HG03342 (cell line): ENCODE data around the gene FADS3.

Source experiments
- ATAC-seq: cut with Tn5 transposase; IDR thresholded peaks from one replicate; pipeline ENCODE4 v1.9.1; 2021; ENCODE audit warnings: mild to moderate bottlenecking, moderate library complexity; ENCODE audit not compliant: unreplicated experiment

Gene FADS3

DNA sequence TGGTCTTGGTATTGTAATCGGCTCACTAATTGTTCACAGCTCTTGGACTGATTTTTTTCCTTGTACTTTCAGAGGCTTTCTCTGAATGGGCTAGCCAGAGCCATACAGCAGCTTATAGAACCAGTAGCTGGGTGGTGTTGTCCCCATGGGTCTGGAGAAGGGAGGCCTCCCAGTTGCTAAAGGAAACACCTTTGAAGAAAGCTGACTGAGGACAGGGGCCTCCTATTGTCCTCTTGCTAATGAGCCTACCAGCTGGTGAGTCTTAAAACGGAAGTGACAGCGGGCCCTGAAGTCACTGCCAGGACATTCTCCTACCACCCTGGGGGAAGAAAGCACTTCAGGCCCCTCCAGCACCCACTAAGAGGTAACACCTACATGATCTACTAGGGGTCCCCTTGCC is 9.9 kb downstream of the FADS3 start:
- no peak for ATAC-seq

DNA sequence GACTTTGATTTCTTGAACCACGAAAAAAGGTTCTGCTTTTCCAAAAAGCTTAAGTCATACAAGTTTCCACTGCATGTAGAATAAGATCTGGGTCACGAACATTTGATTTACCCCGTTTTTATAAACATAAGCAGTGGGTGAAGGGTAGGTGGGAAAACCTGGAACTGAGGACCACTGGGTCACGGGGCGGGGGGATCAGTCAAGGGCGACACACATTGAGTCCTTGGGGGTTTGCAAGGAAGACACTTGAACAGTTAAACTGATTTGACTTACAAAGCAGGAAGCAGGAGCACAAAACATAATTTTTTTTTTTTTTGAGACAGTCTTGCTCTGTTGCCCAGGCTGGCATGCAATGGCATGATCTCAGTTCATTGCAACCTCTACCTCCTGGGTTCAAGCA is 10.9 kb downstream of the FADS3 start:
- no peak for ATAC-seq

DNA sequence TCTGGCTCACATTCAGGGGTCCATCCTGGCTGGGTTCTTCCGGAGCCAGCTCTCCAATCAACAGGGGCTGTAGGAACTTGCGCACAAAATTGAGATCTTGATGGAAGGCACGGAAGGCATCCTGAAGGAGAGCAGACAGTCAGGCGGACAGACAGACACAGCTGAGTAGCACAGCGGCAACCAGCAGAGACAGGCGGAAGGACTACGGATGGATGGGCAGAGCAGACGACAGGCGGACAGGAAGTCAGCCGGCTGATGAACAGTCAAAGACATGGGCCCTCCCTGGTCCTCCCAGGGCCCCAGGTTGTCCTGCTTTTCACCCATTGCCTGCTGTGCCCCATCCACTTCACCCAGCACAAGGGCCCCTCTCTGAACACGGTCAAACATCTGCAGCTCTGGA is 11.3 kb downstream of the FADS3 start:
- ATAC-seq: no peak

DNA sequence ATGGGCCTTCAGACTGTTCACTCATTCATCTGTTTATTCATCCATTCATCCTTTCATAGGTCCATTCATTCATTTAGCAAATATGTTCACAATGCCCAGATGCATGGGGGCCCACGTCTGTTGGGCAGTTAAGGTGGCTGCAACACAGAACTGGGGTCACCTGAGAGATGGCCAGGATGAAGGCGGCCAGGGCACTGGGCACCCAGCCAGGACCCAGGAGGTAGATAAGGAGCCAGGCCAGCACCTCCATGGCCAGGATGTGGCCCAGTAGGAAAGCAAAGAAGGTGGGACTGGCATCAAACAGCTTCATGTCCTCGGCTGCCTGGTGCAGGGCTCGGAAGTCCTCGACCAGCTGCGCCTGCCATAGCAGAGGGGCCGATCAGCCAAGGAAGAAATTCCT is 12.2 kb downstream of the FADS3 start:
- ATAC-seq: no peak

DNA sequence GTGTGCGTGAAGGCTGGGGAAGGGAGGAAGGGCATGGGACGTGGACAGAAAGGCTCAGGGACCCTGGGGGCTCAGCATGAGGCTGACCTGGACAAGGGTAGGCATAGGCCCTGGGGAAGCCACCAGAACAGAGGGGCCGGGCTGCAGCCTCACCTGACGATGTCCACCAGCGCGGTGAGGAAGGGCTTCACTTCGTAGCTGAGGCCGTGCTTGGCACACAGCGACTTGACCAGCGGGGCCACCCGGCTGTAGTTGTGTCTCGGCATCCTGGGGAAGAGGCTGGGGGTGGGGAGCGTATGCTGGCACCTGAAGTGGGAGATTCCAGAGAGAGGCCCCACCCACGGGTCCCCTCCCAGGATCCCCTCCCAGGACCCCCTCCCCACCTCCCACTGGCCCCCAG is 15.6 kb downstream of the FADS3 start:
- ATAC-seq: no peak

DNA sequence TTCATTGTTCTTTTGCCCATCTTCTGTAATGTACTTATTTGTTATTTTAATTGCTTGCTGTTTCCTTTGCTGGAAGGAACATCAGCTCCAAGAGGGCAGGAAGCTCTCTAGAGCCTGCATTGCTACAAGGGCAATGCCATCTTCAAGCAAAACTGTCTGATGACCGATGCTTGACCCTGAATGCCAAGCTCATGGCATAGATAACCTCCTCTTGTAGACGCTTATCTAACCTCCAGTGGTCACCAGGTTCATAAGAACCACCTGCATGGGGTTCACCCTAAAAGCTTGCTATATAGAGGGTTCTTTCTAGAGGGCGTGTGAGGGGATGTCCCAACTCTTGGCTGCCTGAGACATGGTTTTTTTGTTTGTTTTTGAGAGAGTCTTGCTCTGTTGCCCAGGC is 16.5 kb downstream of the FADS3 start:
- ATAC-seq: no peak

DNA sequence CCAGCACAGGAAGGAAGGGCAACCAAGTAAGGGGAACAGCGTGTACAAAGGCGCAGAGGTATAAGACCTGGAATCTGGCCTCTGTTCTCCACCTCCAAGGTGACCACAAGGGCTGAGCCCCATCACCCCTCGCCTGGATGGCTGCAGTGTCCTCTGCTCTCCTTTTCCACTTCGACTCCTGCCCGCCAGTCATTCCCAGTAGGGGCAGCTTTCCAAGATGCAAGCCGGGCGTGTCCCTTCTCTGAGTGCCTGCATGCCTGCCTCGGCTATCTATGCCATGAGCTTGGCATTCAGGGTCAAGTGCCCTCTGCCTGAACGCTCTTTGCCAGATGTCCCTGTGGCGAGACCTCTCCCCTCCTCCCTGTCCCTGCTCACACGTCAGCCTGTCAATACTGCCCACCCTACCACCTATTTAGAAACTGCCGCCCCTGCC is 17.0 kb downstream of the FADS3 start:
- no peak for ATAC-seq

DNA sequence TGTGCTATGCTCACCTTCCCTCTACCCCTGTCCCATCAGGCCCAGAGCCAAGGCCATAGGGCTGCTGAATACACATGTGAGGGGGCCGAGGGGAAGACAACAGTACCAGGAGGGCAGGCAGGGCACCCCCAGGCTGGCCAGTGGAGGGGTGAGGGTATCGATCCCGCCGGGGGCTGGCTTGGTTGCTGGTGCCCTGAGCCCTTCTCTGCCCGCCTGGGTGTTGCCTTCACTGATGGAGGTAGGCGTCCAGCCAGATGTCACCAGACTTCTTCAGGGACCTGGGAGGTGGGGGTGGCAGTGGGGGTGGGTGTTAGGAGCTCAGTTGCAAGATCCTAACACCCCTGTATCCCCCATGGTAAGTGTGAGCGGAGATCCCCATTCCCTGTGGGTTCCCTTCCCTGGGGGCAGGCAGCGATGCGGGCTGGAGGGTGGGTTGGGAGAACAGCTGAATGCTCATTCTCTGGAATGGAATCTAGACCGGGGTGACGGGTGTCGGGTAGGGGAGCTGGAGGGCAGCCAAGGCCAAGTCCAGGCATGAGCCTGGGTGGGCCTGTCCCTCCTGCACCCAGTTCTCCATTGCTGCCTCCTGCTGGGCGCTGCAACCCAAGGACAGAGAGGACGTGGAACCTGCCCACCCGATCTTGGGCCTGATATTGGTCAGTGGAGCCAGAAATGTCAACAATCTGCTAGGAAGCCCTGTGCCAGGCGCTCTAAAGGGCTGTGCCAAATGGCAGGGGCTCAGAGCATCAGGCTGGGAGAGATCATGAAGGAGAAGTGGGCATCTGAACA is 17.6 kb downstream of the FADS3 start:
- ATAC-seq: no peak

DNA sequence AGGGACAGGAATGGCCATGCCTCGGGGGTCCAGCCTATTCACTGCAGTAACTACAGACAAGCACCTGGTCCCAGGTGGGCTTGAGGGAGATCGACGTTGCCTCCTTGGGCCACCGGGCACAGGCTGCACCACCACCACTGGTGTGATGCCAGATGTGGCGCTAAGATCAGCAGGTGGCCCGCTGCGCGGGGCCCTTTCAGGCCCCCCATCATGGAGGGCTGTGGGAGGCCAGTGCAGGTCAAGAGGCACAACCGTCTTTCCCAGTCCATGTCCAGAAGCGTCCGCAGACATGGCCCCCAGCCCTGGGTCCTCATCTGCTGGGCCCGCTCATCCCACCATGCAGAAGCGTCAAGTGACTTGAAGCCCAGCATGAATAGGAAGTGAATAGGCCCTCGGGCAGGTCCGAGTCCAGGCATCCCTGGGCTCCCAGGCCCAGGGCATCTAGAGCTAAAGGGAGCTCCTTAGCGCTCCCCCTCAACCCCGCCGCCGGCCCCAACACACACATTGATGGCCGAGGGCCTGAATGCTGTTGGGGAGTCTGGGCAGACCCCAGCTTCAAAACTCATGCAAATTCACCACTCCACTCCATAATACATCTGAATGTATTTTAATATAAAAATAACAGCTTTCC is 18.3 kb downstream of the FADS3 start:
- no peak for ATAC-seq

DNA sequence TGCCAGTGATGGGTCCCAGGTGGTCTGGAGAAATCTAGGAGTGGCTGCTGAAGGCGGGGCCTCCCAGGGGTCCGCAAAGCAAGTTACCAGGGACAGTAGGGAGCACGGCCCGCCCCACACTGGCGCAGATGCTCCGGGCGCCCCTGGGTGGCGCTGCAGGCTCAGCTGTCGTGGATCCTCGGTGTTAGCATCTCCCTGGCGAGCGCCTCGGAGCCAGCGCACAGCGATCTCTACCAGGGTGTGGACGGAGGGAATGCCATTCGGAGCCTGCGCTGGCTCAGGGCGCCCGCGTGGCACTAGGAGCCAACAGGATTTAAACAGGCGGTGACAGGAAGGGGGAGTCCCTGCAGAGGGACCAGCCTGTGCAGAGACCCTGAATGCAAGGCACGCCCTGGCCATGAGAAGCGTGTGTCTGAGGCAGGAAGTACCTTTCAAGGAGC is 20.2 kb downstream of the FADS3 start:
- peak; percentile 82 for ATAC-seq

DNA sequence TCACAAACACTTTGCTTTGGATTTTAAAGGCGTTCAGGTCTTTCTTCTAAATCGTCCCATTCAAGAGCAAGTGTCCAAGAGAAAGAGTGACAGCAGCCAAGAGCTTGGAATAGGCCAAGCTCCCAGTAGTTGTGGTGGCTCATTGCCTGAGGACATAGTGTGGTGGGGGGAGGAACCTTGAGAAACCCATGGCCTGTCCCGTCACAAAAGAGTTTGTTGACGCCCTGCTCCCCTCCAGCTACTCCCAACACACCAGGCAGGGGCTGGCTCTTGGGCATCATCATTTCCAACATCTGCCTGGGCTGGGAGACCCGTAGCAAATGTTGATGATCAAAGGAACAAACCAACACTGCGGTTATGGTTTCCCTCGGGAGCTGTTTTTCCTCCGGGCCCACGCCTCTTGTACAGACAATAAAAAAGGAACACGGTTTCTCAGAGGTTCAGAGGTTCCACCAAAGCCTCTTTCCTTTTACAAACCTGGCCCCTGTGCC is 20.8 kb downstream of the FADS3 start:
- no peak for ATAC-seq

DNA sequence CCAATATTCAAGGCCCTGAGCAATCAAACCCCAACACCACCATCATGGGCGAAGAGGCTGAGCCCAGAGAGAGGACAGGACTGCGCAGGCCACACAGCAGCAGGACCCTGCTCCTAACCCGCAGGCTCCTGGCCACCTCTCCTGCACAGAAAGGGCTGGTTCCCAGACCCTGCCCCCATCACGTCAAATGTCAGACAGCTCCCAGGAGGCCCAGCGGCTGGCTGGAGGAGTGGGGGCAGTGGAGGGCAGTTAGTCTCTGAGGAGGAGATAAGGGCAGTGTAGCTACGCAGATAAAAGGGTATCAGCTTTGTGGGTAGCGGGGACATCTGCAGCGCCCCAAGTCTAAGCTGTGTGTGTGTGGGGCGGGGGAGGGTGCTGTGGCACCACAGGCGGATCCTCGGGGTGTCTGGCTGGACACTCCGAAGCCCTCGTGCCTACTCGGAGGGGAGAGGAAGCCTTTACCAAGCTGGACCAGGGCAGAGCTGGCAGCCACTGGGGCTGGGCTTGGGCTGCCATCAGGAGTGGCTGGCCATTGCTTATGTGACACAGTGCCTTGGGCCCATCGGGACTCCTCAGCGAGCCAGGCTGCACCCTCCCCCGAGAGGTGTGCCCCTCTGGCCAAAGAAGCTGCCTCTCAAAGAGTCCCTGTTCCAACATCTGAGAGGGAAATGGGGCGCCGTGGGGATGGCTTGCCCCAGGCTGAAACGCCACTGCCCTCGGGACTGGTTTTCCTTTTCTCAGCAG is 21.5 kb downstream of the FADS3 start:
- no peak for ATAC-seq

DNA sequence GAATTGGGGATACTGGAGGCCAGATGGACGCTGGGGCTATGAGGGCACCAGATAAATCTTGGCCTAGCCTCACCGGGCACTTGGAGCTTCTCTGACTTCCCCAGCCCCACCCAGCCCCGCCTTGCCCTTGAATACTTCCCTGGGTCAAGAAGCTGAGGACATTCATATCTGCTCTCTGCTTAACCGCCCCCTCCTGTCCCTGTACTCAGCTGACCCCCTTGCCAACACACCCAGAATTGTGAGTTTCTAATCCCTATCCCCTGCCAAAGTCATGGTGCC is 22.0 kb downstream of the FADS3 start:
- ATAC-seq: no peak

DNA sequence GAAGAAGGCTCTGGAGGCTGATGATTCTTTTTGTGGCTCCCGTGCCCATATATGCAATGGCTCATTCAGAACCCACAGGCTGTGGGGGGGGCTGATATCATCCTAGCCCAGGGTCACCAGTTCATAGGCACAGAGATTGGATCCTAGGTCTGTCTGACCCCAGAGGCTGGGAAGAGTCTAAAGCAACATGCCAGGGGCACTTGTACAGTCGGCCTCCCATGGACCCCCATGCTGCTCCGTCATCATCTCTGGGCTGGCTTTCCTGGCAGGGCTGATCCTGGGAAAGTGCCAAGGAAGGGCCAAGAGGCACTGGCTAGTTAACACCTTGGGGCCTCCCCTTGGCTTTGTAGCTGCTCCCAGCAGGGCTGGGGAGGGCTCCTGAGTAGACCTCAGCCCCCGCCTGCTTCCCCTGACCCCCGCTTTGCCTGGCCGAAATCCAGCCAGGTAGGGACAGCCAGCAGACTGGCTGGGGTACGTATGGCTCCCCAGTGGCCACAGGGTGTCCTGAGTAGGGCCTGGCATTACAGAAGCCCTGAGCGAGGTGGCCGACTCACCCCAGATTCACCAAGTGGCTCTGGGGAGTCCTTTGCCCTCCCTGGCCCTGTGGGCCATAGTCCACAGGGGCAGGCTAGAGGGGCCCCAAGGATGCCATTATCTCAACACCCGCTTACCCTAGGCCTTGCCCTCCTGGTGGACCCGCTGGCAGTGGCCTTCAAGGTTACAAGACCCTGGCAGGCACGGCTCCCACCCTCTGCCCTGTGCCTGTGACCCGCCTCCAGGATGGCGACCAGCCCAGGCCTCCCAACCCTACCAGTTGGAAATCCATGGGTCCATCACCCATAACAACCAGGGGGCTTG is 22.5 kb downstream of the FADS3 start:
- ATAC-seq: no peak

DNA sequence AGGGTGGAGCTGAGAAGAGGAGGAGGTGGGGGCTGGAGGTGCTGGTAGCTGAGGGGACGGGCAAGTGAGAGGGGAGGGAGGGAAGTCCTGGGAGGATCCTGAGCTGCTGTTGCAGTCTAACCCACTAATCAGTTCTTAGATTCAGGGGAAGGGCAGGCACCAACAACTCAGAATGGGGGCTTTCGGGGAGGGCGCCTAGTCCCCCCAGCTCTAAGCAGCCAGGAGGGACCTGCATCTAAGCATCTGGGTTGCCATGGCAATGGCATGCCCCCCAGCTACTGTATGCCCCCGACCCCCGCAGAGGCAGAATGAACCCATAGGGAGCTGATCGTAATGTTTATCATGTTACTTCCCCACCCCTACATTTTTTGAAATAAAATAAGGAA is 24.4 kb downstream of the FADS3 start:
- no peak for ATAC-seq

DNA sequence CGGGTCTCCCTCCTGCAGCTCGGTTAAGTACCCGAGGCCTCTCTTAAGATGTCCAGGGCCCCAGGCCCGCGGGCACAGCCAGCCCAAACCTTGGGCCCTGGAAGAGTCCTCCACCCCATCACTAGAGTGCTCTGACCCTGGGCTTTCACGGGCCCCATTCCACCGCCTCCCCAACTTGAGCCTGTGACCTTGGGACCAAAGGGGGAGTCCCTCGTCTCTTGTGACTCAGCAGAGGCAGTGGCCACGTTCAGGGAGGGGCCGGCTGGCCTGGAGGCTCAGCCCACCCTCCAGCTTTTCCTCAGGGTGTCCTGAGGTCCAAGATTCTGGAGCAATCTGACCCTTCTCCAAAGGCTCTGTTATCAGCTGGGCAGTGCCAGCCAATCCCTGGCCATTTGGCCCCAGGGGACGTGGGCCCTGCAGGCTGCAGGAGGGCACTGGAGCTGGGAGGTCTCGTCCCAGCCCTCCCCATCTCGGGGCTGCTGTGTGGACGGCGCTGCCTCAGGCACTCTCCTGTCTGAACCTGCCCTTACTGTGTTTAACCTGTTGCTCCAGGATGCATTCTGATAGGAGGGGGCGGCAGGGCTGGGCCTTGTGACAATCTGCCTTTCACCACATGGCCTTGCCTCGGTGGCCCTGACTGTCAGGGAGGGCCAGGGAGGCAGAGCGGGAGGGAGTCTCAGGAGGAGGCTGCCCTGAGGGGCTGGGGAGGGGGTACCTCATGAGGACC is 25.0 kb downstream of the FADS3 start:
- no peak for ATAC-seq

DNA sequence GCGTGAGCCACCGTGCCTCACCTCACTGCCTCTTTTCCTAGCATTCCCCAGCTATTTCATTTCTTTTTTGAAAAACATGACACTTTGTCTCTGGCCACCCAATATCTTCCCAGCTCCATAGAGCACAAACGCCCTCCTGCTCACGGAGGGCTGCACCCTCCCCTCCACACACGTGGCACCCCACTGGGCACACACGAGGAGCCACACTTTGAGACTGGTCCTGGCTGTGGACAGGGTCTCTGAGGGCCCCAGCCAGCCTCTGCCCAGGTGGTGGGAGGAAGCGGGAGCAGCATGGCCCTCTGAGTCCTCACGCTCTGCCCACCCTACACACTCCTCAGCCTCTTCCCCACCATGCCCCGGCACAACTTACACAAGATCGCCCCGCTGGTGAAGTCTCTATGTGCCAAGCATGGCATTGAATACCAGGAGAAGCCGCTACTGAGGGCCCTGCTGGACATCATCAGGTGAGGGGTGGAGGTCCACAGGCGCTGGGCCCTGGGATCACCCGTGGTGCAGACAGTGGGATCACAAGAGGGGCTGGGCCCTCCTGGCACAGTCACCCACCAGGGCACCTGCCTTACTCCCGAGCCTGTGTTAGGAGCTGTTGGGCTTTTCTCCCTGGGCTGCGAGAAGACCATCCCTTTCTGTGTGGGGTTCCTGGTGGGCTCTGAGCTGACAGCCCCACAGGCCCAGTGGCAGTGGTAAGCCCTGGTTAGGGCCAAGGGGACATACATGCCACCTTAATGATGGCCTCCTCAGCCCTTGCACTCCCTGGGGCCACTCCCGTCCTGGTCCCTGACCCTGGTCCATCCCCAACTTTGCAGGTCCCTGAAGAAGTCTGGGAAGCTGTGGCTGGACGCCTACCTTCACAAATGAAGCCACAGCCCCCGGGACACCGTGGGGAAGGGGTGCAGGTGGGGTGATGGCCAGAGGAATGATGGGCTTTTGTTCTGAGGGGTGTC is 26.2 kb downstream of the FADS3 start:
- no peak for ATAC-seq

DNA sequence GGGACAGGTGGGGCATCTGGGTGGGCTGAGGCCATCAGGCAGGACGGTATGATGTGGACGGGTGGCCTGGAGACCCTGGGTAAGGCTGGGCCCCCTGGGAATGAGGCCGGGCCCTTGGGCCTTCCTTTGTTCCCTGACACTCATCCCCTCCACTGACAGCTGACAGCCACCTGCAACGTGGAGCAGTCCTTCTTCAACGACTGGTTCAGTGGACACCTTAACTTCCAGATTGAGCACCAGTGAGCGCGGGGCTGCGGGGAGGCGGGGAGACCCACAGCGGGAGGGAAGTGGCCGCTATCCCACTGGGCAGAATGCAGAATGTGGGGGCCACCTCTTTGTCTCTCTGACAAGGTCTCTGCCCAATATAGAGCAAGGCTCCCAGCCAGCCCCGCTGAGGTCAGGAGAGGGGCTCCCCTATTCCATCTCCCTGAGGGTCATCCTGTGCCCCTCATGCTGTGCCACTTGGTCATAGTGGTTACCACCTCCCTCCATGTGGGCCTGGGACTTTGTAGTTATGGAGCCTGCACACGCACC is 27.7 kb downstream of the FADS3 start:
- no peak for ATAC-seq
